Effector CD8-positive, alpha-beta T cell (primary cell): Measurements from ENCODE around the gene CARNS1.
"Not testable (repeated sequence)": the region's sequence is repeated elsewhere in the genome, so short reads cannot be mapped to it uniquely, and the experiment has no call there.

Experiments
- DNase-seq: peaks from one replicate; lab custom pipeline; 2025; lab: John Stamatoyannopoulos, UW

The CARNS1 gene

DNA sequence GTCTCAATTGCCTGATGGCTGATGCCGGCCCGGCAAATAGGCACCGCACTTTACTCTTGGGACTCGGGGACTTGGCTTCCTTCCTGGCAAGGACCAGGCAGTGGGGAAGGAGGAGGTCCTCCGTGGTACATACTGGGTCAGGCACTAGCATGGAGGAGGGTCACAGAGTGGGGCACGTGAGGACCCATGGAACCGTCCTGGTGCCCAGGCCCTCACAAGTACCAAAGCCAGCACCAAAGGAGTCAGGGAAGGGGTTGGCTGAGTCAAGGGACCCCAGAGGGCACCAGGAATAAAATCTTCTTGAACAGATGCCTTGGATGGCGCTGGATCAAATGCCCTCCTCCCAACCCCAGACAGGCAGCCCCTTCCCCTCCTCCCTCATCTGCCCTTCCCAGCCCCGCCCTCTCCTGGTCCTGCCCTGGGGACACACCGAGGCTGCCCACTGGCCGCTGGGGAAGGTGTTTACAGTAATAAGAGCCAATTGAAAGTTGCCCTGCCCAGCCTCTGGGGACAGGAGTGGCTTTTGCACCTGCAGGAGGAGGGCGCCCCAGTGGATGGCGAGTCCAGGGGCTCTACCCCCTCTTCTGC, 5.6 kb upstream of the CARNS1 start:
- DNase-seq, result no peak

- DNase-seq, result no peak
Measured at GRCh38 chr11:67410369-67410831, 5.1 kb upstream of the CARNS1 start.

DNA sequence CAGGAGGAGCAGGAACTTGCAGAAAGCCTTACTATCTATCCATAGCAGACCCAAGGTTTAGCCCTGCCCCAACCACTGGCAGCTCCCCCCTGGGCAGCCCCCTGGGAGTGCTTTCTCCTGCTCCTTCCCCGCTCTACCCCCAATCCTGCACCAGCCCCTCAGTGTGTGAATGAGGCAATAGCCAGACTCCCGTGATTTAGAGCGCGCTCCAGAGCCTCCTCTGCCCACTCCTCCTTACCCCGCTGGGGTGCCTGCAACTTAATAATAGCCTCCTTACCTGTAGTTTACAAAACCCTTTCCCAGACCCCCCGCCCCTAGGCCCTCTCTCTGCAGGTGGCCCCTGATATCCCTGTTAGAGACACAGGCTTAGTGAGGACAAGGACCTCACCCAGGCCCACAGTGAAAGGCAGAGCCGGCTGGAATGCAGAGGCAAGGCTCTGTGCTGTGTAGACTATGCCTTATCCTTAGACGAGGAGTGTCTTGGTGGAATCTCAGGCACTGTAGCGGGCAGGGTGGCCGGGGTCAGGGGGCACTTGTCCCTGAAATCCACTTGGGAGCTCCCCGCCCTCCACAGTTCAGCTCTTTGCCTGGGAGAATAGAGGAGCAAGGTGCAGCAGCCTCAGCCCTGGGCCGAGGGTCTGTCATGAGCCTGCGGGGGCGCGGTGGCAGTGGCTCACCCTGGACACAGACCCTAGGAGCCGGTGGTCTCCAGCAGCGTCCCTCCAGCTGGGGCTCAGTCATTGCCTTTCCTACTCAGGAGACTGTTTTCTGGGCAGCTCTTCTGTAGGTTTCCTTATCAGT, 4.3 kb upstream of the CARNS1 start:
- DNase-seq, result no peak

GRCh38 chr11:67411785-67412152, 3.7 kb upstream of the CARNS1 start:
- DNase-seq, result no peak

- DNase-seq, result no peak
Measured at GRCh38 chr11:67412495-67413179, 2.8 kb upstream of the CARNS1 start.

DNA sequence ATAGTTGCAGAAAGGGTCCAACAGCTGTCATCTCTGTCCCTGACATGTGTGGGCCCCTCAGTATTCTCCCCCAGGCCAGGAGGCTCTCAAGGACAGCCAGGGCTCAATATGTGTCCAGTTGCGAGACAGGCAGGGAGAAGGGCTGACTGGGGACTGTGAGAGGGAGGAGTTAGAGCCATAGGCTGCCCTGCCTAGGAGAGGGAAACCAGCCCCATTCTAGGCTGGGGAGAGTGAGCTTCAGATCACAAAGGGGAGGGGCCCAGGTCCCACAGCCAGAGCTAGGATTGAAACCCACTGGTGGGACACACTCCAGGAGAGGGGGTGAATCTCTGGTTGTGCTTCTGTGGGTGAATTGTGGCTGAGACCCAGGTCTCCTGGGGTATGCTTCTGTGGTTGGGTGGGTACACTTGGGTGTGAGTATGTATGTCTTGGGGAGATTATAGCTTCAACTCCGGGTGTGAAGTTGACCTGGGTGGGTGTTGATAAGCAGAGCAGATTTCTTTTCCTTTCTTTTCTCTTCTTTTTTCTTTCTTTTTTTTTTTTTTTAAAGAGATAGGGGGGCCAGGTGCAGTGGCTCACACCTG, 2.1 kb upstream of the CARNS1 start:
- no peak for DNase-seq

DNA sequence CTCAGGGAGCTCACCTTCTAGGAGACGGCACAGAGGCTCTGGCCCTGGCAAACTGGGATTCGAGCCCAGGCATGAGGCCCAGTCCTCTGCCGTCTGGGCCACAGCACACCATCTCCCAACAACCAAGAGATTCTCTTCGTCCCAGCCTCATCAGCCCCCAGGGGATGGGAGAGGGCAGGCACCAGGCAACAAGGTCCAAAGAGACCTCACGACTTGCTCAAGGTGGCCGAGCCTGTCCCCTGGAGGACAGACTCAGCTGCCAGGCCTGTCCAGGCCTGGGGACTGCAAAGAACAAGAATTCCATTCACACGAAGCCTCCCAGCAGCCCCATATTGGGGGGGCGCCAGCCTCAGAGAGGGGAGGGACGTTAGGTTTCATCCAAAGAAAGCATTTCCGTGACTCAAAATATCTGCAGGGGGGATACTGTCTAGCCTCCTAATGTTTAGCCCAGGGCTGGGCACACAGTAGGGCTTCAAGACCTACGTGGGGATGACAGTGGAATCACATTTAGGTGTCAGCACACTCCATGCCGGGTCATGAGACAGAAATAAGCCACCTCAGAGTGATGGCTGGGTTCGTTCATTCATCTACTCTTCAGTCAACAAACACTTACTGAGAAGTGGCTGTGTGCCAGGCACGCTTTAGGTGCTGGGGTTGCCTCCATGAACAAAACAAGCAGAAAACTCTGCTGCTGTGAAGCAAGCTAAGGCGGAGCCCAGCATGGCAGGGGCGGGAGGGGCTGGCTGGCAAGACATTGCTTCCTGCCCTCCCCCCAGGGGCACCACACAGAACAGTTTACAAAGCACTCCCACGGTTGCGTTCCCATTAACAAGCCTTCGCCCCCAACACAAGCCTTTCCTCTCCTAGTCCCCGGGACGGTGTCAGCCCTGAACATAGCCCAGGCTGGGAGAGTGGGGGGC, 1.2 kb downstream of the CARNS1 start:
- peak; percentile 74 for DNase-seq

- DNase-seq, result no peak
Measured at GRCh38 chr11:67417425-67417824, 1.9 kb downstream of the CARNS1 start.

DNA sequence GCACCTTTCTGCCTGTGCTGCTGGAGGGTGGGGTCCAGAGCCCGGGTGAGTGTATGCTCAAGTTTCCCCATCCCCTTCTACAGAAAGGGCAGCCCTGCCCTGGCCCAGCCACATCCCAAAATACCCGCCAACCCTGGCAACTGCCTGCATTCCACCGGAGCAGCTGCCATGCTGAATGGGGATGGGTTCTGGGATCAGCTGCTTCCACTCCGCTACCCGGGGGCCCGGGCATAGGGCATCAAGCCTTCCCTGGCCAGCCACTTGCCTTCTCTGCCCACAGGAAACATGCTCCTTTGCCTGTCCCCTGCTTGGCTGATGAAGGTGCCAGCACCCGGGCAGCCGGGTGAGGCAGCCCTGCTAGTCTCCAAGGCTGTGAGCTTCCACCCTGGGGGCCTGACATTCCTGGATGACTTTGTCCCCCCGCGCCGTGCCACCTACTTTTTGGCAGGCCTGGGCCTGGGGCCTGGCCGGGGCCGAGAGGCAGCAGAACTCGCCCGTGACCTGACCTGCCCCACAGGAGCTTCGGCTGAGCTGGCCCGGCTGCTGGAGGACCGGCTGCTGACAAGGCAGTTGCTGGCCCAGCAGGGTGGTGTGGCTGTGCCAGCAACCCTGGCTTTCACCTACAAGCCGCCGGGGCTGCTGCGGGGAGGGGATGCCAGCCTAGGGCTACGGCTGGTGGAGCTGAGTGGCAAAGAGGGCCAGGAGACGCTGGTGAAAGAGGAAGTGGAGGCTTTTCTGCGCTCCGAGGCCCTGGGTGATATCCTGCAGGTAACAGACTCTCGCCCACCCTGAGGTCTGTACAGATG, 3.2 kb downstream of the CARNS1 start:
- DNase-seq, result no peak

- DNase-seq, result no peak
Measured at GRCh38 chr11:67419325-67420049, 4.0 kb downstream of the CARNS1 start.

DNA sequence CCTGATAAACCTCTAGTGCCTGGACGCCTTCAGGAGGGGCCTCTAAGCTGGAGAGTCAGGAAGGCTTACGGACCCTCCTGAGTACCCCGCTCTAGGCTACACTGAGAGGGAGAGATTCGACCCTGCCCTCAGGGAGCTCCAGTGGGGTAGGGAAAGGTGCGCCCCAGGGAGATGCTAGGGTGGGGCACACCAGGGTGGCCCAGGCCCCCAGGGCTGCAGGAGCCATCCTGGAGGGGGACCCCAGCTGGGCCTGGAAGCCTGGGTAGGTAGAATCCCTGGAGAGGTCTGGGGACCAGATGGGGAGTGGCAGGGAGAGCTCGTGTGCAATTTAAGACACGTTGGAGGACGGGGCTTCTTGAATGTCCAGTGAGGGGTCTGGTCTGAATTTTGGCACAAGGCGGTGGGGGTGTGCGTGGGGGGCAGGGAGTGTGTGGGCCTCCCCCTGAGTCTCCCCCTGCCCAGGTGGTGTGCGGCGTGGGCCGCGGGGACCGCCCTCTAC, 4.7 kb downstream of the CARNS1 start:
- DNase-seq, result no peak

DNA sequence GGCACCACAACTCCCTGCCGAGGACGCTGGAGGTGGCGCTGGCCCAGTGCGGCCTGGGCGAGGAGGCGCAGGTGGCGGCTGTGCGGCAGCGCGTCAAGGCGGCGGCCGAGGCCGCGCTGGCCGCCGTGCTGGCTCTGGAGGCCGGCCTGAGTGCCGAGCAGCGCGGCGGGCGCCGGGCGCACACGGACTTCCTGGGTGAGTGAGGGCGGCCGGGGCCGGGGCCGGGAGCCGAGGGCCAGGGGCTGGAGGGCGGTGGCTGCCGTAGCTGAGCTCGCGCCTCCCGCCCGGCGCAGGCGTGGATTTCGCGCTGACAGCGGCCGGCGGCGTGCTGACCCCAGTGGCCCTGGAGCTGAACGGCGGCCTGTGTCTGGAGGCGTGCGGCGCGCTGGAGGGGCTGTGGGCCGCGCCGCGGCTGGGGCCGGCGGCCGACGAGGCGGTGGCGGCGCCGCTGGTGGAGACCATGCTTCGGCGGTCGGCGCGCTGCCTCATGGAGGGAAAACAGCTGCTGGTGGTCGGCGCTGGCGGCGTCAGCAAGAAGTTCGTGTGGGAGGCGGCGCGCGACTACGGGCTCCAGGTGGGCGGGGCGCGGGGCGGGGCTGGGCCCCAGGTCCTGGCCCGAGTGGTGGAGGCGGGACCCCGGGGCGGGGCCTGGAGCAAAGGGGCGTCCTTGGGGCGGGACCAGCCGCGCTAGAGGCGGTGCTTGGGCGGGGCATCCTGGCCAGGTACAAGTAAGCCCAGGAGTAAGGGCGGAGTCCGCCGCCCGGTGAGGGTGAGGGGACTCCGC, 5.4 kb downstream of the CARNS1 start:
- DNase-seq, result peak; percentile 98

DNA sequence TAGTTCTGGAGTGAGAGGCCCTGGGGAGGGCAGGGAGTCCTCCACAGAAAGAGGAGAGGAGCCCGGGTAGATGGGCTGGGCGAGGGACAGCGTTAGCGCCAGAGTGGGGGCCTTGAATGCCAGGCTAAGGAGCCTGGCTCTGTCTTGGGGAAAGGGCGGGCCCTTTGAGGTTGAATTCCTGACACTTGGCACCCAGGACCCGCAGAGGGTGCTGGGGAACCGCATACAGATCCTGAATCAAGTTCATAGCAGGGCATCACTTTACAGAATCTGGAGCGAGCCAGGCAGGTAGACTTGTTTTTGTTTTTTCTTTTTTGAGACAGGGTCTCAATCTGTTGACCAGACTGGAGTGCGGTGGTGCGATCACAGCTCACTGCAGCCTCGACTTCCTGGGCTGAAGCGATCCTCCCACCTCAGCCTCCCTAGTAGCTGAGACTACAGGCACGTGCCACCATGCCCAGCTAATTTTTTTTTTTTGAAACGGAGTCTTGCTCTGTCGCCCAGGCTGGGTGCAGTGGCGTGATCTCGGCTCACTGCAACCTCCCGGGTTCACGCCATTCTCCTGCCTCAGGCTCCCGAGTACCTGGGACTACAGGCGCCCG, 6.1 kb downstream of the CARNS1 start:
- DNase-seq, result no peak

- DNase-seq, result no peak
Measured at GRCh38 chr11:67422891-67423290, 7.4 kb downstream of the CARNS1 start.

GRCh38 chr11:67423466-67423865, 8.0 kb downstream of the CARNS1 start:
- DNase-seq, result no peak

GRCh38 chr11:67423891-67424613, 8.6 kb downstream of the CARNS1 start:
- DNase-seq, result no peak

DNA sequence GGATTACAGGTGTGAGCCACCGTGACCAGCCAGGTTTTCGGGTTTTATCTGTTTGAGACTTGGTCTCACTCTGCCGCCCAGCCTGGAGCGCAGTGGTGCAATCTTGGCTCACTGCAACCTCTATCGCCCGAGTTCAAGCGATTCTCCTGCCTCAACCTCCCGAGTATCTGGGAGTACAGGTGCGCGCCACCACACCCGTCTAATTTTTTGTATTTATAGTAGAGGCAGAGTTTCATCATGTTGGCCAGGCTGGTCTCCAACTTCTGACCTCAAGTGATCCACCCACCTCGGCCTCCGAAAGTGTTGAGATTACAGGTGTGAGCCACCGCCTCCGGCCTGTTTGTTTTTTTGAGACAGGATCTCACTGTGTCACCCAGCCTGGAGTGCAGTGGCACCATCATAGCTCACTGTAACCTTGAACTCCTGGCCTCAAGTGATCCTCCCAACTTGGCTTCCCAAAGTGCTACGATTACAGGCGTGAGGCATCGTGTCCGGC, 11.9 kb downstream of the CARNS1 start:
- not testable (repeated sequence) for DNase-seq
